ENCODE results near the gene TMEM125. TPM values are rescaled to one million over a fixed set of nuclear protein-coding genes. Genes with fewer than 3 reads are reported as not detected.
A peak's percentile ranks its signal among the peaks of the same experiment; 100 is the strongest.

Gene TMEM125
- total and polyA plus RNA-seq, 2 of the 4 experiments (the other 2 are of a cell fraction): under 0.01 to 0.03 TPM

DNA sequence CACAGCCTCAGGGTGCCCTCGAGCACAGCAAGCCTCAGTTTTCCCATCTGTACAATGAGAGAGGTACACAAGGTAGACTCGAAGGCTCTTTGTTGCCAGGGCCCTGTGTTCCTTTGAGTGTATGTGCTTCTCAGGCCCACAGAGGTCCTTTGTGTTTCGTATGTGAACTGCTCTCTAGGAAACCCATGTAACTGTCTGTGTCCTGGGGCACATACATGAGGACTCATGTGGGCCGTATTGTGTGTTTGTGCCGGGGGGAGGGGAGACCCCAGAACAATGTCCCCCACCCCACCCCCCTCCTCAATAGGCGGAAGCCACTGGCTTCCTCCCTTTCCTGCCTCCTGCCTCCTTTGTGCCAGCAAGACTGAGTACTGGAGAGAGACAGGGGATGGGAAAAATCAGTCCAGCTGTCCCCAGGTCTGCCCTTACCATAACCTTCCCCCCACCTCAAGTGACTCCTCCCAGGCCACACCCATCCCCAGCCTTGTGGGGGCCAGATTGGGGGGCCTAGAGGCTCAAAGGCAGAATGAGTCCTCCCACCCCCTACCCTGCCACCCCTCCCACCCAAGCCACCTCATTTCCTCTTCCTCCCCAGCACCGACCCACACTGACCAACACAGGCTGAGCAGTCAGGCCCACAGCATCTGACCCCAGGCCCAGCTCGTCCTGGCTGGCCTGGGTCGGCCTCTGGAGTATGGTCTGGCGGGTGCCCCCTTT lies 30.8 kb downstream of the TMEM125 start, which contains the start of gene TIE1:
TIE1 (plus strand) TSS at position 605 of the 717 bp plus-strand sequence; CDS start at position 695, 90 bp downstream.
- Histone ChIP-seq H3K9me1 (ENCODE audit: insufficient read depth, low read length) (no peaks in the 10 kb centered on the region), H2AK9ac (replicated peaks; ENCODE audit: low read depth, low read length, poor library complexity) (no peak within 1 kb of the TSS), H3K4me3 (ENCODE audit: insufficient read depth, low read depth, low read length) (no peak within 1 kb of the TSS), H3K36me3 (ENCODE audit: control insufficient read depth, insufficient read depth, low read length) (no peaks in the 10 kb centered on the region), H3K18ac (ENCODE audit: low read depth, low read length) (no peak within 1 kb of the TSS), H4K5ac (ENCODE audit: low read depth, low read length) (no peak within 1 kb of the TSS), H2AK5ac (ENCODE audit: low read depth, low read length) (no peak within 1 kb of the TSS), H3K56ac (ENCODE audit: extremely low read depth, insufficient read depth, low read length) (no peak within 1 kb of the TSS), H3K79me1 (ENCODE audit: low read depth in 1 of 2, low read length in 2 of 2) (no peaks in the 10 kb centered on the region), H3K9me3 (ENCODE audit: control insufficient read depth, insufficient read depth, low read length) (no peaks in the 10 kb centered on the region), H2BK15ac (ENCODE audit: low read depth, low read length) (no peak within 1 kb of the TSS), H2BK120ac (ENCODE audit: low read depth, low read length) (no peak within 1 kb of the TSS), H3K14ac (replicated peaks; ENCODE audit: low read depth, low read length) (no peak within 1 kb of the TSS), H3K9ac (ENCODE audit: low read depth, low read length) (no peak within 1 kb of the TSS), H3K23ac (ENCODE audit: low read depth, low read length) (no peak within 1 kb of the TSS), H4K20me1 (ENCODE audit: insufficient read depth, low read length) (no peaks in the 10 kb centered on the region), H3K4ac (ENCODE audit: low read depth, low read length) (no peak within 1 kb of the TSS), H3K27ac (ENCODE audit: insufficient read depth, low read length) (no peak within 1 kb of the TSS), H4K91ac (ENCODE audit: insufficient read depth, low read depth, low read length) (no peak within 1 kb of the TSS), H3K27me3 (ENCODE audit: control insufficient read depth, insufficient read depth, low read length) (peaks cover 2% of the 10 kb centered on the region; the same call in 1 of the 2 replicates), H3K4me1 (ENCODE audit: control insufficient read depth, insufficient read depth, low read length) (peaks cover 6% of the 10 kb centered on the region; the same call in 1 of the 2 replicates), H2BK5ac (ENCODE audit: low read depth, low read length, poor library complexity, severe bottlenecking) (no peak within 1 kb of the TSS), H2AFZ (replicated peaks; ENCODE audit: low read length, poor library complexity) (peak within 1 kb of the TSS; percentile 52), H2BK20ac (ENCODE audit: low read depth, low read length) (no peak within 1 kb of the TSS), H4K8ac (ENCODE audit: low read depth in 2 of 2, low read length in 2 of 2) (no peak within 1 kb of the TSS), H3K4me2 (ENCODE audit: low read depth, low read length) (no peak within 1 kb of the TSS)
- no TSS peak for BruUV-seq (replicated peaks)
- POLR2A ChIA-PET (ENCODE audit: unreplicated experiment): no interaction called here
- no peak for ATAC-seq (ENCODE audit: low read depth)
- no peak for DNase-seq
- dilution Hi-C loops (cut with HindIII; ENCODE audit: low sequenced_read_pairs, unreplicated experiment) (no loop called here), intact Hi-C loops (cut with micrococcal nuclease) (no loop called here), in situ Hi-C loops (cut with MboI; ENCODE audit: low sequenced_read_pairs) (no loop called here)
- 86% methylated on average over 1 of the region's 10 CpGs; no CpG with 5 or more reads in 1 of the 2 experiments for WGBS, 2 experiments (ENCODE audit: extremely low coverage in 2 of 2, insufficient read length in 1 of 2)
- TF ChIP-seq, protein P1, sequence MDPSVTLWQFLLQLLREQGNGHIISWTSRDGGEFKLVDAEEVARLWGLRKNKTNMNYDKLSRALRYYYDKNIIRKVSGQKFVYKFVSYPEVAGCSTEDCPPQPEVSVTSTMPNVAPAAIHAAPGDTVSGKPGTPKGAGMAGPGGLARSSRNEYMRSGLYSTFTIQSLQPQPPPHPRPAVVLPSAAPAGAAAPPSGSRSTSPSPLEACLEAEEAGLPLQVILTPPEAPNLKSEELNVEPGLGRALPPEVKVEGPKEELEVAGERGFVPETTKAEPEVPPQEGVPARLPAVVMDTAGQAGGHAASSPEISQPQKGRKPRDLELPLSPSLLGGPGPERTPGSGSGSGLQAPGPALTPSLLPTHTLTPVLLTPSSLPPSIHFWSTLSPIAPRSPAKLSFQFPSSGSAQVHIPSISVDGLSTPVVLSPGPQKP (IDR thresholded peaks at IDR 0.05; ENCODE audit: borderline replicate concordance, low read depth, low read length): no peak
- CTCF ChIA-PET: no interaction called here

Data from IMR-90 (cell line).